Hematopoietic multipotent progenitor cell treated with erythropoietin and hydrocortisone succinate and interleukin-3 and kit ligand, for 4 days (in vitro differentiated cells): ENCODE data around the gene PHC1.
"Not testable (repeated sequence)": the region's sequence is repeated elsewhere in the genome, so short reads cannot be mapped to it uniquely, and the experiment has no call there.

ENCODE experiments used
- DNase-seq: peaks from one replicate; pipeline ENCODE4 v3.0.0-alpha.2; 2015

Gene PHC1

DNA sequence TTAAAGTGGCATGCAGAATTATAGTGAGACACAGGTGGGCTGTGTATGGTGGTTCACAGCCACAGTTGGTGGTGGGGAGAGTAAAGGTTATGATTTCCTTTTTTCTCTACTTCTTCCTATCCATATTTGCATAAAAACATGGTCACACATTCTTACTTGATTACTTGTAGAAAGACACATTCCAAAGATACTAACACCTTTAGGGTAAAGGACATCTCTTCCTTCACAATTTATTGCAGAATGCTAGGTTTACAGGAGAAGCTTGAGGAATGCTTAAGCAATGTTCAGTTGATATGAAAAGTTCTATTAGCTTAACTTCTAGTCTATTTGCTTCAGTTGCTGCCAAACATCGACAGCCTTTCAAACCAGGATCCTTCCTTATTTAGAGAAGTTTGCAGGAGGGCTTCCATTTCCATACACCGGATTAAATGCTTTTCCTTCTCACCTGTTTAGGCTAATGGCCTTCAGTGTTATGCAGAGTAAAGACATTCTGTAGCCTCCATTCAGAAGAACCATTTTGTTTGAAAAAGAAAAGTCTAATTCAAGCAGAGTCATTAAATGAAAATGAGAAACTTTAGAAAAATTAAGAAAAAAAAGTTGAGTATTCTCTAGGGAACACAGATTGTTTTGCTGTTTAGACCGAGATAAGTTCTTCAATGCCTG is 2.6 kb upstream of the PHC1 start:
- DNase-seq, result no peak

DNA sequence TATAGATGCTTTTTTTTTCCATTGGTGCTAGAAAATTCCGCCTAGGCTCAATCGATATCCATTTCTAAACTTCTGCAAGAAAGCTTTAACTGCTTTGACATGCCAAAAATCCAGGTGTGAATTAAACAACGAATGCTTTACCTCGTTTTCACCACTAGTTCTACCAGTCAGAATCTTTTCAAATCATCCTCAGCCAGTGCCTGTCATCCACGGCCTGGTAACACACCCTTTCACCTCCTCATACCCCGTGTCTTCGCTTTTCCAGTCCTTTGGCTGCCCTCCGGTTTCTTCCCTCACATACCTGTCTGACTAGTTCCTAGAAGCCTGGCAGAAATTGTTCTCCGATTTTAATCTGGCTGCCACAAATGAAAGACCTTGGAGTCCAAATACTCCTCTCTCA is 1.4 kb upstream of the PHC1 start:
- DNase-seq, result peak; percentile 37

DNA sequence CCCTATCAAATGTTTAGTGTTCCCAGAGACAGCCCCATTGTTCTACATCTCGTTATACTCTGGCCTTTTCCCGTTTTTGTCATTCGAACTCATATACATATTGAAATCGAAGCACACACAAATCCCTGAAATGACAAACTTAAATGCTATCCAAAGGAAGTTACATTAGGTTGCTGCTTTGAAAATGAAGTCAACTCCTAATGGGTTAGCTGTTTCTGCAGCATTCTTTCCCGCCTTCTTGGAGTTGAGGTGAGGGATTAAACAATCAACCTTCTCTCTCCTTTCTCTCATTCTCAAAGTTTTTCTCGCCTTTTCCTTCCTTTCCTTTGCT is 642 bp upstream of the PHC1 start:
- no peak for DNase-seq

DNA sequence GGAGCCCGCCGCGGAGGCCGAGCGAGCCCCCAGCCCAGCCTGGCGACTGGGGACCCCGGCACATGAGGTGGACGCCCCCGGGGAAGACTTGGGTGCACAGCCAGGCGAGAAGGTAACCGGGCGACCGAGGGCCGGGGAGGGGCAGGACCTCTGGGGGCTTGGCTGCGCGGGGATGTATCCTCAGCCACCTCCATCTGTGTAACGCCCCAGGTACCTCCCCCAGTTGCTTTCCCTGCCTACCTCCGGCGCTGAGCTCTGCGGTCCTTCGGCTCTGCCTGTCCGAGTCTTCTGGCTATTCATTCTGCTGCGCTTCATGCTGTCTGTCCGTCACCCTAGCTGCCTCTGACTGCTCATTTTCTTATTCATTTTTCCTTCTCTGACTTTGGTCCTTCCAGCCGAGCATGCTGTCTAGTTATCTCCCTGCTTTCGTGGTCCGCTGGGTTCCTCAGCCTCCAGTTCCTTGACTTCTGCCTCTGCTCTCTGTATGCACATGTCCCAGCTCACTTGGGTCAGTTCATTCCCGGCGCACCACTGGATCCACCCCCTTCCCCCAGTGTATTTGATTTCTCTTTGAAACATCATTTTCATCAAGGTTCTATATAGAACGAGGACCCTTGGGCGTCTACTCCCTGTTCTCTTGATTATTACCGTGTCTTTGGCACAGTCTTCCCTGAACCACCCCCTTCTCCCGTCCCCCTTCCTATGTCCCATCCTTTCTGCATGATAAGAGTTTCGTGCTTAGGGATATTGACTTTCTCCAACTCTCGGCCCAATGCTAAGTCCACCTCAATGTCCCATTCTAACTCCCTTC is 612 bp downstream of the PHC1 start:
- peak; percentile 68 for DNase-seq

DNA sequence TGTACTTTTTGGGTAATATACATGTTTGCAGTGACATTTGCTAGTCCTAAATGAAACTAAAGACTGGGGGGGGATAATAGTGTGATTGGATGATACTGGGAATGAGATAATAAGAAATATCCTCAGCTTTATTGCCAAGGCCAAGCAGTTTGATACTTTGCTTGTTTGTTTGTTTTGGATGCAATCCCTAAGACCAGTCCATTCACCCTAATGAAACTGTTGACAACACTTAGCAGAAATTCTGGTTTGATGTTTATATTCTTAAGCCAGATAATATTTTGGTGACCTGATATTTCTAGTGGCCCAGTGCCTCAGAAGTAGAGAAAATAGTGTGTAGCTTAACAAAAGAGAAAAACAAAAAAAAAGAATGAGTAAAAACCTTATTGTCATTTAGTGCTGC is 1.8 kb downstream of the PHC1 start:
- DNase-seq, result no peak

DNA sequence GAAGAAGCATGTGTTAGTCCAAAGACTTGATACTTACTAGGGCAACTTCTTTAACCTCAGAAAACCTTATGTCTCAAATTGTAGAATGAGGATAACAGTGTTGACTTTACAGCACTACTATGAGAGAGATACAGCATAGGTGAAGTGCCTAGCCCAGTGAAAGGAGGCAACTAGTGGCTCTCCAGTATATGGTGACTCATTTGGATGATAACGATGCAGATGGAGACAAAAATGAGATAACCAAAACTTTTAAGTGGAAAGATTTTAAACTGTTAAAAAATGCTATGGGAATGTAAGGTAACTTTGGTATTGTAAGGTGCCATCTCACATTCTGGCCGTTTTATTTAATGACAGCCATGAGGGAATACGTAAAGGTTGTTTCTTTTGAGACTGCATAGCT is 2.7 kb downstream of the PHC1 start:
- DNase-seq, result no peak

DNA sequence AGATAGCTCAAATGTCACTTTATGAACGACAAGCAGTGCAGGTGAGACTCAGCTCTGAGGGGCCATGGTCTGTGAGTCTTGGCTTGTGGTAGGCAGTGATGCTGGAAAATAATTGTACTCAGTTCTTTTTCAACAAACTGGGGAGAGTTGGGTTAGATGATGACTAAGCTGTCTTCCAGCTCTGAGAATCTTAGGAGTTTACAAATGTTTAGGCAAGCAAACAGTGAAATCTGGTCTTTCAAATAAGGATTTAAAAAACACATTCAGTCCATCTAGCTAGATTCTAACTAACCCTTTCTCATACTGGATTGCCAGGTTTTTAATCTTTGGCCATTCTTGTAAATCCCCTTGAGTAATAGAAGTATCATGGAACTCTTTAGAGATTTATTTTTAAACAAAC is 3.4 kb downstream of the PHC1 start:
- DNase-seq, result no peak

DNA sequence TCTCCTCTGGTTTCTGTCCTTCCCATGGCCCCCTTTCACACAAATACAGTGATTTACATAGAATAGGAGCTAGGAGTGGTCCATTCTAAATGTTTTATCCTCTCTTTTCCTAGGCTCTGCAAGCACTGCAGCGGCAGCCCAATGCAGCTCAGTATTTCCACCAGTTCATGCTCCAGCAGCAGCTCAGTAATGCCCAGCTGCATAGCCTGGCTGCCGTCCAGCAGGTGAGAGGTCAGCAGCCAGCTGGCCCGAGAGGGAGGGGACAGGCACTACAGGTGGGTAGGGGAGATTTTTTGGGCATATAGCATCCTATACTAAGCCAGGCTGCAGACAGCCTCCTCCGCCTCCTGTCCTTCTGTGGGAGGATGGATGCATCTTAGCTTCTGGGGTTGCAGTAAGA is 5.3 kb downstream of the PHC1 start:
- not testable (repeated sequence) for DNase-seq

DNA sequence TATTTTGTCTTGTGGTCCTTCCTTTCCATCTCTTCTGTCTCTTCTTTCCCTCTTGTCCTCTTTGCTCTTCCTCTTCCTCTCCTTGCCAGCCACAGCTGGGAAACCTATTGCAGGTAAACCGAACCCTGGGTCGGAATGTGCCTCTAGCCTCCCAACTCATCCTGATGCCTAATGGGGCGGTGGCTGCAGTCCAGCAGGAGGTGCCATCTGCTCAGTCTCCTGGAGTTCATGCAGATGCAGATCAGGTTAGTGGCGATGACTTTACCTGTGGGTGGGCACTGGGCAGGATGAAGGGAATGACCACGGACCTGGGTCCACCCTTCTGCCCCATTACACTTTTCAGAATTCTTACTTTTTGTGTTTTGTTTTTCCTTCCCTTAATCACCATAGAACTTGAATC is 8.2 kb downstream of the PHC1 start:
- no peak for DNase-seq

DNA sequence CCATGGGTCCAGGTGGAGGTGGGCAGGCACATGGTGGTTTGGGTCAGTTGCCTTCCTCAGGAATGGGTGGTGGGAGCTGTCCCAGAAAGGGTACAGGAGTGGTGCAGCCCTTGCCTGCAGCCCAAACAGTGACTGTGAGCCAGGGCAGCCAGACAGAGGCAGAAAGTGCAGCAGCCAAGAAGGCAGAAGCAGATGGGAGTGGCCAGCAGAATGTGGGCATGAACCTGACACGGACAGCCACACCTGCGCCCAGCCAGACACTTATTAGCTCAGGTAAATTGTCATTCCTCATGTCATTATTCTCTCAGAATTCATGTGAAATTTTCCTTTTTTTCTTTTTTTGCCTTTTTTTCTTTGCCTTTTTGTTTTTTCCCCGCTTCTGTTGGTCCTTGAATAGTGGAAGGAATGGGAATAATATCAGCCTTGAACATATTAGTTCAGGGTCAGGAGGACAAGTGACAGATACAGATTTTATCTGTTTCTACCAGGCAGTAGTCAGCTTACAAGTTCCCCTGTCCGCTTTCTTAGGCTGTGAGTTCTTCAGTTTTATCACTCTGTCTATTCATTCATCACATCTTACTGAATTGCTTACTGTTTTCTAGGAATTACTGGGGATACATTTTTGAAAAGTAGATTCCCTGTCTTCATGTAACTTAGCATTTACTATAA is 16.5 kb downstream of the PHC1 start:
- DNase-seq, result not testable (repeated sequence)

DNA sequence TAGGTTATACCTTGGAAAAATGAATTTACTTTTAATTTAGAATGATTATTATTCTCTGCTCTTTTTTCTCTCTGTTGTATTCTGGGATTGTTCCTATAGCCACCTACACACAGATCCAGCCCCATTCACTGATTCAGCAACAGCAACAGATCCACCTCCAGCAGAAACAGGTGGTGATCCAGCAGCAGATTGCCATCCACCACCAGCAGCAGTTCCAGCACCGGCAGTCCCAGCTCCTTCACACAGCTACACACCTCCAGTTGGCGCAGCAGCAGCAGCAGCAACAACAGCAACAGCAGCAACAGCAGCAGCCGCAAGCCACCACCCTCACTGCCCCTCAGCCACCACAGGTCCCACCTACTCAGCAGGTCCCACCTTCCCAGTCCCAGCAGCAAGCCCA is 18.2 kb downstream of the PHC1 start:
- DNase-seq, result not testable (repeated sequence)

DNA sequence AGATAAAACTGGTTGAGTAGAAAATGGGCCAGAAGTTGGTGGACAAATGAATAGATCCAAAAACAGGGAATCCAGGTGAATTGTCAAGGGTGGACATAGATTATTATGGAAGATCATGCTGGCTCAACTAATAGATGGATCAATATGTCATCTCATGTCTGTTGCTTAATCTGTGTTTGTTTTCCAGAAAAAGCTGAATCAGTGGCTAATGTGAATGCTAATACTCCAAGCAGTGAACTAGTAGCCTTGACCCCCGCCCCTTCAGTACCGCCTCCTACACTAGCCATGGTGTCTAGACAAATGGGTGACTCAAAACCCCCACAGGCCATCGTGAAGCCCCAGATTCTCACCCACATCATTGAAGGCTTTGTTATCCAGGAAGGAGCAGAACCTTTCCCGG is 19.8 kb downstream of the PHC1 start:
- DNase-seq, result not testable (repeated sequence)

DNA sequence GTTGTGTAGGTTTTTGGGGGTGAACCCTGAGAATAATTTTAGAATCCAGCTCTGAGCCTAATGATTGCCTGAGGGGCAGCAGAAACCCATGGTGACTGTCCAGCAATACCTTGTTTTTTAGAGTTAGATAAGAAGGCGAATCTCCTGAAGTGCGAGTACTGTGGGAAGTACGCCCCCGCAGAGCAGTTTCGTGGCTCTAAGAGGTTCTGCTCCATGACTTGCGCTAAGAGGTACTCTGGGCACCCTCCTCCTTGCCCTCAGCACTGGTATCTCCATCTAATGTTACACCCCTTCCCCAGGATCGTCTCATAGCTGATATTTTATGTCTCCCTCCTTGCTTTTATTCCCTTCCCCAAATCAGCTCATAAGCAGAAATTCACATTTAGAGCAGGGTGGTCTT is 22.4 kb downstream of the PHC1 start:
- DNase-seq, result no peak

DNA sequence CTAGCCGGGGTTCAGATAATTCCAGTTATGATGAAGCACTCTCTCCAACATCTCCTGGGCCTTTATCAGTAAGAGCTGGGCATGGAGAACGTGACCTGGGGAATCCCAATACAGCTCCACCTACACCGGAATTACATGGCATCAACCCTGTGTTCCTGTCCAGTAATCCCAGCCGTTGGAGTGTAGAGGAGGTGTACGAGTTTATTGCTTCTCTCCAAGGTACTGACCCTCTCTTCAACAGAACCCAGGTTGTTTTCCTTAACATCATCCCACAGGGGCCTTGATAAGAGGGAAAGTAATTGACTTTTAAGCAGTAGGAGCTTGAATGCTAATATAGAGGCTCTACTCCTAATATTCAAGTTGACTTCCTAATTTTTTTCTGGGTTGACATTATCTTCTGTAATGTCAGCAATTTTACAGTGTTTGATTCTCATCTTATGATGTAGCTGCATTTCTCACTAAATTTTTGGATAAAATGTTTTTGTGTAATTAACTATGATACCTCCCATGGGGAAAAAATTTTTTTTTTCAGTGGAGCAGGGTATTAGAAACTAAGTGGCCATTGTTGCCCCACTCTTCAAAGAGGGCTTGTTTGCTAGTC is 23.6 kb downstream of the PHC1 start:
- DNase-seq, result not testable (repeated sequence)

DNA sequence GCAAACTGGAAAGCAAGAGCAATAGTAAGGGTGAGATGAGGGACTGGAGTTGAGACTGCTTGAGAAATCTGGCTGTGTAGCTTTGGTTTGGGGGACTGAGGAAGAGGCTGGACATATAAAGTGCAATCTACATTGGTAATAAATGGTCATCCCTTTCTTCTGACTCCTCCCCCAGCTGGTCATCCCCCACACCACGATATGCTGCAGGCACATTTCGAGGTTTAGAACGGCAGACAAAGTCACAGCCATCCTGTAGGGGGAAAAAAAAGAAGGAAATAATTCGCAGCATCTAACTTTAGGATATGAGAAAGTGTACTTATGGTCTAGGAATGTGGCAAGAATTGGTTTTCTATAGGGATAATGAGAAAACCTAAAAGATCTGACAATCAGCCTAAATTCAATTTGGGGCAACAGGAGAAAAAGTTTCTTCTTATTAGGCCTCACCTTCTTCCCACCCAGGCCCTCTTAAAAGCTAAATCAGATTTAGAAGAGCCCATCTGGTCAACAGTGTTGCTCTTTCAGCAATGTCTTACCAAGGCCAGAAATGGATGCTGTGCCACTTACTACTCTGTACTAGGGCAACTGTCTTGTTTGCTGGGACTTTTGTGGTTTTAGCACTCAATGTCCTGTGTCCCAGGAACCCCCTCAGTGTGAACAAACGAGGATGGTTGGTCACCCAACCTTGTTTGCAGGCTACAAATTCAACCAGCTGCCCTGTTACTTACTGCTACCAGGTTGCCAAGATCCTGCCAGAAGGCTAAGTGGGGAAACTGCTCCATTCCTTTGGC is 27.6 kb downstream of the PHC1 start:
- no peak for DNase-seq

DNA sequence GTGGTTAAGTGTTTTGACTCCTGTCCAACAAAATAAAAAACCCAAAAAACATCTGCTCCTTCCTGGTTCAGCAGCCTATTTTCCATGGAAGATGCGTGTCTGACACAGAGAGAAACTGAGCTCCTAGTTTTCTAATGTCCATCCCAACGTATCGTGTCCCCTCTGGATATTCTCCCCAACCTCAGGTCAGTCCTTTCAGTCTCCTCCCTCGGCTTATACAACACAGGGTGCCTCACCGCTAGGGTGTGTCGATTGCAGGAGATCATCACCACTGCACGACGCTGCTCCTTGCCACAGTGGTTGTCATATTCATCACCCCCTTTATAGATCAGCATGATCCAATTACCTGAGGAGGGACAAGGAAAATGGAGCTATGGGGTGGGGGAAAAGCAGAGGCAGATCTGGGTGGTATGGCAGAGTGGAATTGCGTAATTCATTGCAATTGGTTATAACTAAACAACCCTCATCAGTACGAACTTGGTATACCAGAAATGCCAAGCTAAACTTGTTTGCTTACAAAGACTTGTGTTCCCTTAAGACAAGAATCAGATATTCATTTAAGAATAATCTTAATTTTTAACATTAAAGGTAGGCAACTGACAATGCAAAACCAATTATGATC is 29.4 kb downstream of the PHC1 start:
- DNase-seq, result no peak

DNA sequence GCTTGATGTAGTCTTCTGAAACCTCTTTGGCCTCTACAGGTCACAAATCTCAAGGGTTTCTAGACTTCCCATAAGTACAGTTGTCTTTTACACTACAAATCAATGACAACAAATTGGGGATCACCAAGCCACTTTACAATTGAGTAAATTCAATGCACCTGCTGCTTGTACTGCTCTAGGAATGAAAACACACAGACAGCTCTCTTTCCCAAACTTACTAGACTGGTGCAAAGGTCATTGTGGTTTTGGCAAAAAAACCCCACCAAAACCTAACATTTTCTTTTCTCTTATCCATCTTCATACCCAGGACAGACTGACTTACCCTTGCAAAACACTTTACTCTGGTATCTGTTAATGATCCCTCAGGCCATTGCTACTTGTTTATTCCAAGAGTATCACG is 32.4 kb downstream of the PHC1 start:
- DNase-seq, result no peak

DNA sequence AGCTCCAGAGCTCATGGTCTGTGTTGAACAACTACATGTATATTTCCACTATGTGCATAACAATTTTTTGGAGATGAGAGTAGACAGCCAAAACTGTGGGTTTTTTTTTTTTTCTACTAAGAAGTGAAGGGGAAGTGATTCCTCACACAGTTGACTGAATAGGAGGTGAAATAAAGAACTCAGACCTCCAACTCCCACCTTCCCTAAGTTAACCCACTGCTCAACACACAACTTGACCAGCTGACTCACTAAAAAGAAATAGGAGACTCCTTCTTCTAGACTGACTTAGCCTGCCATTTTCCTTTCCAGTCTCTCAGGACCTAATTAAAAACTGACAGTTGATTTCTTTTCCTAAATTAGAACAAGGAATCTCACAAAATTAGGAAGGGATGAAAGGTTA is 33.4 kb downstream of the PHC1 start:
- DNase-seq, result peak; percentile 27

DNA sequence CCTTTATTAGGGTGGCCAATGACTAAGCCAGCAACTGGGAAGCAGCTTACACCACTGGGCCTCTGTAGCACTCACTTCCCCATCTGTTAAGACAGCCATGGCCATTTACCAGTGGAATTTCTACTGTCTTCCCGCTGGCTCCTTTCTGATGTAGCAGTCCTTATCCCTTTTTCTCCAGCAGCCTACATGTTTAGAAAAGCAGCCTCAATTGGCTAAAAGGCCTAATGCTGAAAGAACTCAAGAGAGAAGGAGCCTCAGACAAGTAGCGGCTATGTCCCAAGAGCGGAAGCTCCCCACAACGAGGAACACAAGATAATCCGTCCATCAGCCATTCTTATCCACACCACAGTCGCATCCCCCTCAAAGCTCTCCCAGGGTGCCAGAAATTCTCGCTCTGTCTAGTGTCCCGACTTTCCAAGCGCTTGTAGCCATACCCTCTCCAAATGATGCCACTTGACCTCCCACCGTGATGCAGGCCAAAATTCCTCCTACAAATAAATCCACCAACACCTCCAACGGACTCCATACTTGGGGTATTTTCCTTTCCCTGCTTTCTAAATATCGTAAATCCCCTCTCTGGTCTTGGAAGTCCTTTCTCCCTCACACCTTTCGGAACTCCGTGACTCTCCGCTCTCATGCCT is 34.5 kb downstream of the PHC1 start:
- DNase-seq, result peak; percentile 77

DNA sequence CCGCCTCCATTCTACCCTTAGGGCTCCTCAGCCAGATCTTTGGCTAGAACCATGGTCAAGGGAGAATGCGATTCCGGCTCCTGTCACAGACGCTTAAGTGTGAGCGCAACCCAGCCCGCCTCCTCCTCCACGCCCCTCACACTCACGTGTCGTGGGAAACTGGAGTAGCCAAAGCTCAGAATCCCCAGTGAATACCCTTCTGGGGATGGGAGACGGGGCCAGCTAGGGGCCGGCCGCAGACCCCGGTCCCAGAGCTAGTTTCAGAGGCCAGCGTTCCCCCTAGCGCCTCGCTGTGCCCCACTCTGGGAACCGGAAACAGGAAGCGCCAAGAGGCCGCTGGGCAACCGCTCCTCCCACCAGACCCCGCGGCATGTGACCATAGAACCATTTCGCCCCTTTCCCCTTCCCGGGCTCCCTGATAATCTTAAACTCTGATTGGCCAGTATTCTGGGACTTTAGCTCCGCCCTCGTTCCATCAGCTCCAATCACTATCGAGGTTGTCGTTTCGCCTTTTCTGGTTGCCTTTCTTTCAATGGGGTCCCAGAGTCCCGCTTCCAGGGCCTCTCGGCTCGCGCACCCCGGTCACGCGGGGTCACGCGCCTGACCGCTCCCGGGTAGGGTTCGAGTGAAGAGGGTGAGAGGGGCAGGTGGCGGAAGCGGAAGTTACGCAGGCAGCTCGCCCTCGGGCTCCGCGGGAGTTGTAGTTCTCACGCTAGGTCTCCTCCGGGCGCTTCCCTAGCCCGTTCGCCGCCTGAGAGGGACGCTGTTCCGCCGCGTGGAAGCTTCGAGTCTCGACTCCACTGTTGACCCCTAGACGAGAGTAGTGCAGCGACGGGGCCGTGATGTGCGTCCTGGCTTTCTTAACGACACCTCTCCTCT is 35.3 kb downstream of the PHC1 start, which contains the start of gene M6PR:
M6PR (minus strand) TSS at position 304 of the 879 bp plus-strand sequence. CDS start 3,241 bp downstream, outside the sequence.
- DNase-seq, result peak; percentile 99

DNA sequence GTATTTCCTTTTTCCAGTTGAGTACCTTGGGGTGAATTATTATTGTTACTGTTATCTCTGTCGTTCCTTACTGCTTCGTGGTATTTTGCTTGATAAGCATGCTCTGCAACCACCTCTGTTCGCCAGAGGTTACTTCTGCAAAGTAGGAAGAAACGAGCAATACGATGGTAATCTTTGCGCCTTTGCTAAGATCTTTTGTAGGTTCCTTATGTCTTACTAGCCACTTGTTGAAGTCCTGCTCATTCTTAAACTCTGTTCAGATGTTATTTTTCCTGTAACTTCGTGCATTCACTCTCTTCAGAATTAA is 35.9 kb downstream of the PHC1 start:
- DNase-seq, result no peak
